HG03196 (cell line): Measurements from ENCODE around the gene ZNF100.
"Not testable (repeated sequence)": the region's sequence is repeated elsewhere in the genome, so short reads cannot be mapped to it uniquely, and the experiment has no call there.

Experiments
- ATAC-seq: cut with Tn5 transposase; IDR thresholded peaks from one replicate; pipeline ENCODE4 v1.9.1; 2021; ENCODE audit not compliant: unreplicated experiment

Gene ZNF100

GRCh38 chr19:21767065-21767800 lies at the start of gene ZNF100:
Gene ZNF100, minus strand, starts transcription at chr19:21767579. Its CDS starts 150 bp downstream, at chr19:21767429.
- ATAC-seq = peak; percentile 91

- ATAC-seq = no peak
Observed at GRCh38 chr19:21812448-21812847, 45.1 kb upstream of the ZNF100 start.

- ATAC-seq = not testable (repeated sequence)
Observed at GRCh38 chr19:21808400-21809000, 41.1 kb upstream of the ZNF100 start.

- ATAC-seq = no peak
Observed at GRCh38 chr19:21789466-21790085, 22.2 kb upstream of the ZNF100 start.

- ATAC-seq = no peak
Observed at GRCh38 chr19:21786936-21787335, 19.6 kb upstream of the ZNF100 start.

- not testable (repeated sequence) for ATAC-seq
Observed at GRCh38 chr19:21775792-21776191, 8.4 kb upstream of the ZNF100 start.

- ATAC-seq = not testable (repeated sequence)
Observed at GRCh38 chr19:21766705-21767064, 694 bp downstream of the ZNF100 start.

- ATAC-seq = no peak
Observed at GRCh38 chr19:21765151-21765550, 2.2 kb downstream of the ZNF100 start.

GRCh38 chr19:21761547-21761946 lies 5.8 kb downstream of the ZNF100 start:
- ATAC-seq = not testable (repeated sequence)

- ATAC-seq = no peak
Observed at GRCh38 chr19:21758296-21758695, 9.1 kb downstream of the ZNF100 start.

- ATAC-seq = not testable (repeated sequence)
Observed at GRCh38 chr19:21755555-21755954, 11.8 kb downstream of the ZNF100 start.

- no peak for ATAC-seq
Observed at GRCh38 chr19:21751384-21751783, 16.0 kb downstream of the ZNF100 start.

- ATAC-seq = no peak
Observed at GRCh38 chr19:21750586-21751128, 16.7 kb downstream of the ZNF100 start.

- no peak for ATAC-seq
Observed at GRCh38 chr19:21749090-21749489, 18.3 kb downstream of the ZNF100 start.

GRCh38 chr19:21748088-21748487 lies 19.3 kb downstream of the ZNF100 start:
- no peak for ATAC-seq

- ATAC-seq = no peak
Observed at GRCh38 chr19:21740559-21740958, 26.8 kb downstream of the ZNF100 start.

- not testable (repeated sequence) for ATAC-seq
Observed at GRCh38 chr19:21726942-21727747, 40.2 kb downstream of the ZNF100 start.

GRCh38 chr19:21713761-21714160 lies 53.6 kb downstream of the ZNF100 start:
- ATAC-seq = no peak

- no peak for ATAC-seq
Observed at GRCh38 chr19:21709464-21709863, 57.9 kb downstream of the ZNF100 start.

- ATAC-seq = not testable (repeated sequence)
Observed at GRCh38 chr19:21707878-21708277, 59.5 kb downstream of the ZNF100 start.

GRCh38 chr19:21707065-21707464 lies 60.3 kb downstream of the ZNF100 start:
- no peak for ATAC-seq
